K562 (cell line): ENCODE measurements around the gene RGMA.

Experiments used
- CBX2 ChIP-seq: fragments of 200-600 bp; sonication (generic); IDR thresholded peaks from one replicate; pipeline ENCODE4 v1.6.1; 2012; ENCODE audit warnings: mild to moderate bottlenecking, low read length, inconsistent platforms; ENCODE audit not compliant: insufficient read depth, poor library complexity, severe bottlenecking
- COPS2 ChIP-seq: fragments of 450-650 bp; conservative IDR thresholded peaks from 2 replicates; pipeline ENCODE4 v1.6.1; 2016; ENCODE audit warnings: mild to moderate bottlenecking, moderate library complexity
- HBP1 ChIP-seq: fragments of 450-650 bp; formaldehyde crosslinking; IDR thresholded peaks from 2 replicates; pipeline ENCODE4 v1.4.0; 2022; ENCODE audit warnings: missing genetic modification characterization
- MAFF ChIP-seq: IDR thresholded peaks from 2 replicates; pipeline ENCODE4 v1.6.1; 2012; ENCODE audit warnings: low read length, improper control_type of control experiment
- NFXL1 ChIP-seq: fragments of 450-650 bp; formaldehyde crosslinking; IDR thresholded peaks from 2 replicates; pipeline ENCODE4 v1.4.0; 2021; ENCODE audit warnings: mild to moderate bottlenecking
- RAD21 ChIP-seq, 2 experiments: fragments of 250-450 bp in 1 of 2; fragments of 450-650 bp in 1 of 2; sonication (Bioruptor Pico) in 1 of 2; formaldehyde crosslinking in 1 of 2; IDR thresholded peaks in 1 of 2; conservative IDR thresholded peaks in 1 of 2; 2 replicates each; pipeline versions ENCODE4 v1.4.0 to v1.8.0; 2020 to 2022; ENCODE audit warnings: mild to moderate bottlenecking in 2 of 2, moderate library complexity in 1 of 2
- SMC3 ChIP-seq: conservative IDR thresholded peaks from 2 replicates; pipeline ENCODE4 v1.6.1; 2011; ENCODE audit warnings: low read depth, low read length, improper control_type of control experiment; ENCODE audit not compliant: insufficient read depth
- ZNF12 ChIP-seq: sonication (generic); formaldehyde crosslinking; IDR thresholded peaks from 2 replicates; pipeline ENCODE4 v1.4.0; 2020; ENCODE audit warnings: mild to moderate bottlenecking, missing genetic modification reagents
- TF ChIP-seq, protein P1 (sequence below): fragments of 250-450 bp; sonication (Bioruptor Pico); IDR thresholded peaks from 2 replicates; pipeline ENCODE4 v1.8.0; 2021; ENCODE audit warnings: borderline replicate concordance, mild to moderate bottlenecking, moderate library complexity; ENCODE audit not compliant: poor library complexity, severe bottlenecking
- TF ChIP-seq, protein P2 (sequence below), 3 experiments: IDR thresholded peaks in 2 of 3; conservative IDR thresholded peaks in 1 of 3; 2 replicates each; pipeline ENCODE4 v1.5.1; 2011 to 2012; ENCODE audit warnings: low read length in 3 of 3, mild to moderate bottlenecking in 3 of 3, control low read depth in 2 of 3, improper control_type of control experiment in 1 of 3, inconsistent platforms in 1 of 3, low read depth in 1 of 3, mixed read lengths in 1 of 3, moderate library complexity in 1 of 3; ENCODE audit not compliant: insufficient read depth in 2 of 3

GRCh38 chr15:93107646-93108045 lies 18.6 kb upstream of the RGMA start:
- TF ChIP-seq, protein P1, sequence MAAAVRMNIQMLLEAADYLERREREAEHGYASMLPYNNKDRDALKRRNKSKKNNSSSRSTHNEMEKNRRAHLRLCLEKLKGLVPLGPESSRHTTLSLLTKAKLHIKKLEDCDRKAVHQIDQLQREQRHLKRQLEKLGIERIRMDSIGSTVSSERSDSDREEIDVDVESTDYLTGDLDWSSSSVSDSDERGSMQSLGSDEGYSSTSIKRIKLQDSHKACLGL (CRISPR knock-in tag) = no peak
- TF ChIP-seq RAD21 (CRISPR knock-in tag; conservative IDR thresholded peaks at IDR 0.05 in 1 of 2, IDR thresholded peaks at IDR 0.05 in 1 of 2) (no peak), COPS2 (no peak), CBX2 (no peak), HBP1 (CRISPR knock-in tag) (no peak), ZNF12 (no peak), SMC3 (no peak), MAFF (no peak), NFXL1 (CRISPR knock-in tag) (no peak)
- TF ChIP-seq, protein P2, sequence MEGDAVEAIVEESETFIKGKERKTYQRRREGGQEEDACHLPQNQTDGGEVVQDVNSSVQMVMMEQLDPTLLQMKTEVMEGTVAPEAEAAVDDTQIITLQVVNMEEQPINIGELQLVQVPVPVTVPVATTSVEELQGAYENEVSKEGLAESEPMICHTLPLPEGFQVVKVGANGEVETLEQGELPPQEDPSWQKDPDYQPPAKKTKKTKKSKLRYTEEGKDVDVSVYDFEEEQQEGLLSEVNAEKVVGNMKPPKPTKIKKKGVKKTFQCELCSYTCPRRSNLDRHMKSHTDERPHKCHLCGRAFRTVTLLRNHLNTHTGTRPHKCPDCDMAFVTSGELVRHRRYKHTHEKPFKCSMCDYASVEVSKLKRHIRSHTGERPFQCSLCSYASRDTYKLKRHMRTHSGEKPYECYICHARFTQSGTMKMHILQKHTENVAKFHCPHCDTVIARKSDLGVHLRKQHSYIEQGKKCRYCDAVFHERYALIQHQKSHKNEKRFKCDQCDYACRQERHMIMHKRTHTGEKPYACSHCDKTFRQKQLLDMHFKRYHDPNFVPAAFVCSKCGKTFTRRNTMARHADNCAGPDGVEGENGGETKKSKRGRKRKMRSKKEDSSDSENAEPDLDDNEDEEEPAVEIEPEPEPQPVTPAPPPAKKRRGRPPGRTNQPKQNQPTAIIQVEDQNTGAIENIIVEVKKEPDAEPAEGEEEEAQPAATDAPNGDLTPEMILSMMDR (IDR thresholded peaks at IDR 0.05 in 2 of 3, conservative IDR thresholded peaks at IDR 0.05 in 1 of 3; ENCODE audit: insufficient read depth in 2 of 3, low read depth in 1 of 3, low read length in 3 of 3) = no peak
